GM23338 (cell line): Measurements from ENCODE around the gene VWA3B. TPM values are rescaled to one million over a fixed set of nuclear protein-coding genes. Genes with fewer than 3 reads are reported as not detected.

Experiments used
- ATAC-seq: fragments of 200-7000 bp; cut with Tn5 transposase; 3 replicates; pipeline ENCODE4 v1.9.1; 2020
- DNase-seq: peaks from one replicate; pipeline ENCODE4 v3.0.0-alpha.2; 2015; ENCODE audit warnings: low spot score
- H2AFZ ChIP-seq: fragments of 200-600 bp; sonication (generic); 2 replicates; pipeline ENCODE4 v1.8.0; 2016; ENCODE audit warnings: antibody characterized with exemption, mild to moderate bottlenecking, moderate library complexity
- H3F3A ChIP-seq: fragments of 200-600 bp; sonication (generic); replicated peaks from 2 replicates; pipeline ENCODE4 v1.8.0; 2017; ENCODE audit warnings: antibody characterized with exemption, mixed run types, low read depth
- H3K27ac ChIP-seq: fragments of 200-600 bp; sonication (generic); 2 replicates; pipeline ENCODE4 v1.6.1; 2016; ENCODE audit warnings: low read depth
- H3K27me3 ChIP-seq: fragments of 200-600 bp; sonication (generic); 2 replicates; pipeline ENCODE4 v1.8.0; 2016; ENCODE audit warnings: mild to moderate bottlenecking, mixed run types, moderate library complexity; ENCODE audit not compliant: insufficient read depth
- H3K36me3 ChIP-seq: fragments of 200-600 bp; sonication (generic); 2 replicates; pipeline ENCODE4 v1.8.0; 2016; ENCODE audit warnings: mild to moderate bottlenecking; ENCODE audit not compliant: insufficient read depth
- H3K4me1 ChIP-seq: fragments of 200-600 bp; sonication (generic); 2 replicates; pipeline ENCODE4 v1.8.0; 2016; ENCODE audit warnings: mild to moderate bottlenecking, moderate library complexity; ENCODE audit not compliant: insufficient read depth
- H3K4me2 ChIP-seq: fragments of 200-600 bp; sonication (generic); 2 replicates; pipeline ENCODE4 v1.7.1; 2017; ENCODE audit warnings: mixed run types
- H3K4me3 ChIP-seq: fragments of 200-600 bp; sonication (generic); 2 replicates; pipeline ENCODE4 v1.6.1; 2016; ENCODE audit warnings: mixed run types
- H3K79me2 ChIP-seq: fragments of 200-600 bp; sonication (generic); replicated peaks from 2 replicates; pipeline ENCODE4 v1.8.0; 2017; ENCODE audit warnings: mild to moderate bottlenecking; ENCODE audit not compliant: insufficient read depth
- H3K9me2 ChIP-seq: fragments of 200-600 bp; sonication (generic); 2 replicates; pipeline ENCODE4 v1.8.0; 2017; ENCODE audit not compliant: insufficient read depth
- H4K20me1 ChIP-seq: fragments of 200-600 bp; sonication (generic); replicated peaks from 2 replicates; pipeline ENCODE4 v1.8.0; 2017; ENCODE audit warnings: mild to moderate bottlenecking; ENCODE audit not compliant: insufficient read depth
- H3K27ac Mint-ChIP-seq: 2 replicates; pipeline ENCODE4 v1.8.0; 2020; ENCODE audit warnings: inconsistent platforms, mild to moderate bottlenecking, moderate library complexity, mixed read lengths
- H3K27me3 Mint-ChIP-seq: 3 replicates; pipeline ENCODE4 v1.8.0; 2022; ENCODE audit warnings: low read depth, mild to moderate bottlenecking, moderate library complexity, mixed read lengths, inconsistent platforms; ENCODE audit not compliant: insufficient read depth, poor library complexity
- H3K36me3 Mint-ChIP-seq: 3 replicates; pipeline ENCODE4 v1.8.0; 2021; ENCODE audit warnings: low read depth, mild to moderate bottlenecking, inconsistent platforms, moderate library complexity, mixed read lengths
- H3K4me1 Mint-ChIP-seq: 3 replicates; pipeline ENCODE4 v1.8.0; 2020; ENCODE audit warnings: mild to moderate bottlenecking, inconsistent platforms, mixed read lengths
- H3K4me3 Mint-ChIP-seq: 3 replicates; pipeline ENCODE4 v1.8.0; 2021; ENCODE audit warnings: moderate library complexity, mild to moderate bottlenecking, inconsistent platforms, mixed read lengths
- H3K9me3 Mint-ChIP-seq: 3 replicates; pipeline ENCODE4 v1.8.0; 2020; ENCODE audit warnings: moderate library complexity, mild to moderate bottlenecking, inconsistent platforms, mixed read lengths
- CREB1 ChIP-seq: fragments of 250-450 bp; sonication (Bioruptor Pico); IDR thresholded peaks from 2 replicates; pipeline ENCODE4 v1.5.0; 2020; ENCODE audit warnings: low read depth, mild to moderate bottlenecking, moderate library complexity
- EZH2 ChIP-seq: fragments of 200-600 bp; sonication (generic); IDR thresholded peaks from one replicate; pipeline ENCODE4 v1.8.0; 2017; ENCODE audit warnings: antibody characterized with exemption, mild to moderate bottlenecking, low read depth; ENCODE audit not compliant: unreplicated experiment
- EZH2phosphoT487 ChIP-seq: fragments of 200-600 bp; sonication (generic); IDR thresholded peaks from one replicate; pipeline ENCODE4 v1.8.1; 2018; ENCODE audit warnings: antibody characterized with exemption; ENCODE audit not compliant: unreplicated experiment
- JUNB ChIP-seq: IDR thresholded peaks from one replicate; pipeline ENCODE4 v1.6.1; 2016; ENCODE audit warnings: antibody characterized with exemption; ENCODE audit not compliant: unreplicated experiment
- NANOG ChIP-seq: IDR thresholded peaks from 2 replicates; pipeline ENCODE4 v1.6.1; 2016; ENCODE audit warnings: antibody characterized with exemption, borderline replicate concordance
- POLR2AphosphoS5 ChIP-seq: IDR thresholded peaks from 2 replicates; pipeline ENCODE4 v1.6.1; 2016; ENCODE audit warnings: antibody characterized with exemption, low read depth
- STAT1 ChIP-seq: IDR thresholded peaks from one replicate; pipeline ENCODE4 v1.6.1; 2016; ENCODE audit warnings: antibody characterized with exemption; ENCODE audit not compliant: unreplicated experiment
- ZNF114 ChIP-seq: fragments of 250-450 bp; sonication (Bioruptor Pico); IDR thresholded peaks from 2 replicates; pipeline ENCODE4 v1.5.0; 2020; ENCODE audit warnings: mild to moderate bottlenecking, moderate library complexity
- ZNF331 ChIP-seq: fragments of 250-450 bp; sonication (Bioruptor Pico); IDR thresholded peaks from 2 replicates; pipeline ENCODE4 v1.5.0; 2020; ENCODE audit warnings: low read depth, mild to moderate bottlenecking, moderate library complexity
- polyA plus RNA-seq: library from polyadenylated mRNA; unstranded; fragments of >200 nt; fragmentation: Nextera tagmentation; extraction: Ambion mirVana; gene quantifications from 2 replicates; pipeline ENCODE4 v1.2.1, GENCODE V29; 2016
- total RNA-seq: library from RNA; depleted of rRNA; stranded (reverse); fragments of >200 nt; shearing (Covaris generic); gene quantifications from 2 replicates; pipeline ENCODE4 v1.2.3, GENCODE V29; 2014
- TF ChIP-seq, protein P1 (sequence below): IDR thresholded peaks from one replicate; pipeline ENCODE4 v1.6.1; 2018; ENCODE audit warnings: antibody characterized with exemption; ENCODE audit not compliant: unreplicated experiment
- TF ChIP-seq, protein P2 (sequence below): fragments of 250-450 bp; sonication (Bioruptor Pico); IDR thresholded peaks from 2 replicates; pipeline ENCODE4 v1.5.0; 2020; ENCODE audit warnings: mild to moderate bottlenecking, moderate library complexity
- TF ChIP-seq, protein P3 (sequence below), 2 experiments: fragments of 200-600 bp in 1 of 2; sonication (generic) in 1 of 2; conservative IDR thresholded peaks; 2 replicates each; pipeline versions ENCODE4 v1.5.1 to v1.6.1; 2016 to 2017; ENCODE audit warnings: antibody characterized with exemption in 2 of 2, low read depth in 2 of 2, mild to moderate bottlenecking in 2 of 2, moderate library complexity in 1 of 2
- TF ChIP-seq, protein P4 (sequence below): IDR thresholded peaks from 2 replicates; pipeline ENCODE4 v1.6.1; 2016; ENCODE audit warnings: antibody characterized with exemption

VWA3B gene
- total and polyA plus RNA-seq, 2 experiments from 2014 or later, result not detected

DNA sequence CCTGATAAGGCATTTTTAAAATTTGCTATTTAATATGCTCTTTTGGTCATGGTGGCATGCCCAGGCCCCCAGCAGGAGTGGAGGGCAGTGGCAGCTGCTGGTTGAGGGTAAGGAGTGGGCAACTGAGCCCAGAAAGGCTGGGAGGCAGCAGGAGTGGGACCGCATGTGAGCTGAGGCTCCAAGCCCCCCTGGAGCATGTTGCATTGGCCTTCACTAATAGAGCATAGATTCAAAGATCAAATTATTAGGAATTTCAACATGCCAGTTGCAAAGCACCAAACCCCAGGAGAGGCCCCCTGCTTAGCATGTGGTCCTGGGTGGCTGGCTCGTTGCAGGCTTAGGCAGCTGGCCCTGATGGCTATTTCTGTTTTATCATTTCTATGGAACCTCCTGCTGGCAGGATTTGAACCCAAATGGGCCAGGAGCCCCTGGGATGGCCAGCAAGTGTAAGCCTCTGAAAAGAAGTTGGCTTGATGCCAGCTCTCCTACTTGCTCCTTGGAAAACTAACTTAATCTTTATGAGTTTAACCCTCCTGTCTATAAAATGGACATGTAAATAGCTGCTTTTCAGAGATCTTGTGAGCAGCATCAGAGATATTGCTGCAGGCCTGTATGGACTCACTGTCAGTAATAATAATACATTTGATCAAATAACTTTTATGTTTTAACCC lies 49.2 kb upstream of the VWA3B start:
- Histone ChIP-seq H3K4me2 (peak overlapping the region; percentile 24; the same call in 1 of the 2 replicates), H2AFZ (0 out of 2 replicates have a peak overlapping the region, but pooled peaks have one; percentile 32), H3K27ac (no peak overlapping the region), H3K27me3 (no peaks in the 10 kb centered on the region), H3F3A (no peaks in the 10 kb centered on the region), H3K4me3 (no peak overlapping the region), H4K20me1 (no peaks in the 10 kb centered on the region), H3K4me1 (no peaks in the 10 kb centered on the region; the same call in 1 of the 2 replicates), H3K36me3 (no peaks in the 10 kb centered on the region), H3K9me2 (0 out of 2 replicates have a peak, but pooled peaks cover 5% of the 10 kb centered on the region), H3K79me2 (no peaks in the 10 kb centered on the region)
- no peak overlapping the region for H3K27ac Mint-ChIP-seq
- ATAC-seq (peak; percentile 41), DNase-seq (no peak)
- peaks cover 8% of the 10 kb centered on the region for H3K27me3 Mint-ChIP-seq
- H3K4me3 Mint-ChIP-seq, result no peak overlapping the region; the same call in 2 of the 3 replicates
- TF ChIP-seq POLR2AphosphoS5, result no peak
- TF ChIP-seq JUNB, result no peak
- no peak for TF ChIP-seq ZNF114
- TF ChIP-seq, protein P1, sequence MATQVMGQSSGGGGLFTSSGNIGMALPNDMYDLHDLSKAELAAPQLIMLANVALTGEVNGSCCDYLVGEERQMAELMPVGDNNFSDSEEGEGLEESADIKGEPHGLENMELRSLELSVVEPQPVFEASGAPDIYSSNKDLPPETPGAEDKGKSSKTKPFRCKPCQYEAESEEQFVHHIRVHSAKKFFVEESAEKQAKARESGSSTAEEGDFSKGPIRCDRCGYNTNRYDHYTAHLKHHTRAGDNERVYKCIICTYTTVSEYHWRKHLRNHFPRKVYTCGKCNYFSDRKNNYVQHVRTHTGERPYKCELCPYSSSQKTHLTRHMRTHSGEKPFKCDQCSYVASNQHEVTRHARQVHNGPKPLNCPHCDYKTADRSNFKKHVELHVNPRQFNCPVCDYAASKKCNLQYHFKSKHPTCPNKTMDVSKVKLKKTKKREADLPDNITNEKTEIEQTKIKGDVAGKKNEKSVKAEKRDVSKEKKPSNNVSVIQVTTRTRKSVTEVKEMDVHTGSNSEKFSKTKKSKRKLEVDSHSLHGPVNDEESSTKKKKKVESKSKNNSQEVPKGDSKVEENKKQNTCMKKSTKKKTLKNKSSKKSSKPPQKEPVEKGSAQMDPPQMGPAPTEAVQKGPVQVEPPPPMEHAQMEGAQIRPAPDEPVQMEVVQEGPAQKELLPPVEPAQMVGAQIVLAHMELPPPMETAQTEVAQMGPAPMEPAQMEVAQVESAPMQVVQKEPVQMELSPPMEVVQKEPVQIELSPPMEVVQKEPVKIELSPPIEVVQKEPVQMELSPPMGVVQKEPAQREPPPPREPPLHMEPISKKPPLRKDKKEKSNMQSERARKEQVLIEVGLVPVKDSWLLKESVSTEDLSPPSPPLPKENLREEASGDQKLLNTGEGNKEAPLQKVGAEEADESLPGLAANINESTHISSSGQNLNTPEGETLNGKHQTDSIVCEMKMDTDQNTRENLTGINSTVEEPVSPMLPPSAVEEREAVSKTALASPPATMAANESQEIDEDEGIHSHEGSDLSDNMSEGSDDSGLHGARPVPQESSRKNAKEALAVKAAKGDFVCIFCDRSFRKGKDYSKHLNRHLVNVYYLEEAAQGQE, result no peak
- TF ChIP-seq CREB1, result no peak
- TF ChIP-seq, protein P2, sequence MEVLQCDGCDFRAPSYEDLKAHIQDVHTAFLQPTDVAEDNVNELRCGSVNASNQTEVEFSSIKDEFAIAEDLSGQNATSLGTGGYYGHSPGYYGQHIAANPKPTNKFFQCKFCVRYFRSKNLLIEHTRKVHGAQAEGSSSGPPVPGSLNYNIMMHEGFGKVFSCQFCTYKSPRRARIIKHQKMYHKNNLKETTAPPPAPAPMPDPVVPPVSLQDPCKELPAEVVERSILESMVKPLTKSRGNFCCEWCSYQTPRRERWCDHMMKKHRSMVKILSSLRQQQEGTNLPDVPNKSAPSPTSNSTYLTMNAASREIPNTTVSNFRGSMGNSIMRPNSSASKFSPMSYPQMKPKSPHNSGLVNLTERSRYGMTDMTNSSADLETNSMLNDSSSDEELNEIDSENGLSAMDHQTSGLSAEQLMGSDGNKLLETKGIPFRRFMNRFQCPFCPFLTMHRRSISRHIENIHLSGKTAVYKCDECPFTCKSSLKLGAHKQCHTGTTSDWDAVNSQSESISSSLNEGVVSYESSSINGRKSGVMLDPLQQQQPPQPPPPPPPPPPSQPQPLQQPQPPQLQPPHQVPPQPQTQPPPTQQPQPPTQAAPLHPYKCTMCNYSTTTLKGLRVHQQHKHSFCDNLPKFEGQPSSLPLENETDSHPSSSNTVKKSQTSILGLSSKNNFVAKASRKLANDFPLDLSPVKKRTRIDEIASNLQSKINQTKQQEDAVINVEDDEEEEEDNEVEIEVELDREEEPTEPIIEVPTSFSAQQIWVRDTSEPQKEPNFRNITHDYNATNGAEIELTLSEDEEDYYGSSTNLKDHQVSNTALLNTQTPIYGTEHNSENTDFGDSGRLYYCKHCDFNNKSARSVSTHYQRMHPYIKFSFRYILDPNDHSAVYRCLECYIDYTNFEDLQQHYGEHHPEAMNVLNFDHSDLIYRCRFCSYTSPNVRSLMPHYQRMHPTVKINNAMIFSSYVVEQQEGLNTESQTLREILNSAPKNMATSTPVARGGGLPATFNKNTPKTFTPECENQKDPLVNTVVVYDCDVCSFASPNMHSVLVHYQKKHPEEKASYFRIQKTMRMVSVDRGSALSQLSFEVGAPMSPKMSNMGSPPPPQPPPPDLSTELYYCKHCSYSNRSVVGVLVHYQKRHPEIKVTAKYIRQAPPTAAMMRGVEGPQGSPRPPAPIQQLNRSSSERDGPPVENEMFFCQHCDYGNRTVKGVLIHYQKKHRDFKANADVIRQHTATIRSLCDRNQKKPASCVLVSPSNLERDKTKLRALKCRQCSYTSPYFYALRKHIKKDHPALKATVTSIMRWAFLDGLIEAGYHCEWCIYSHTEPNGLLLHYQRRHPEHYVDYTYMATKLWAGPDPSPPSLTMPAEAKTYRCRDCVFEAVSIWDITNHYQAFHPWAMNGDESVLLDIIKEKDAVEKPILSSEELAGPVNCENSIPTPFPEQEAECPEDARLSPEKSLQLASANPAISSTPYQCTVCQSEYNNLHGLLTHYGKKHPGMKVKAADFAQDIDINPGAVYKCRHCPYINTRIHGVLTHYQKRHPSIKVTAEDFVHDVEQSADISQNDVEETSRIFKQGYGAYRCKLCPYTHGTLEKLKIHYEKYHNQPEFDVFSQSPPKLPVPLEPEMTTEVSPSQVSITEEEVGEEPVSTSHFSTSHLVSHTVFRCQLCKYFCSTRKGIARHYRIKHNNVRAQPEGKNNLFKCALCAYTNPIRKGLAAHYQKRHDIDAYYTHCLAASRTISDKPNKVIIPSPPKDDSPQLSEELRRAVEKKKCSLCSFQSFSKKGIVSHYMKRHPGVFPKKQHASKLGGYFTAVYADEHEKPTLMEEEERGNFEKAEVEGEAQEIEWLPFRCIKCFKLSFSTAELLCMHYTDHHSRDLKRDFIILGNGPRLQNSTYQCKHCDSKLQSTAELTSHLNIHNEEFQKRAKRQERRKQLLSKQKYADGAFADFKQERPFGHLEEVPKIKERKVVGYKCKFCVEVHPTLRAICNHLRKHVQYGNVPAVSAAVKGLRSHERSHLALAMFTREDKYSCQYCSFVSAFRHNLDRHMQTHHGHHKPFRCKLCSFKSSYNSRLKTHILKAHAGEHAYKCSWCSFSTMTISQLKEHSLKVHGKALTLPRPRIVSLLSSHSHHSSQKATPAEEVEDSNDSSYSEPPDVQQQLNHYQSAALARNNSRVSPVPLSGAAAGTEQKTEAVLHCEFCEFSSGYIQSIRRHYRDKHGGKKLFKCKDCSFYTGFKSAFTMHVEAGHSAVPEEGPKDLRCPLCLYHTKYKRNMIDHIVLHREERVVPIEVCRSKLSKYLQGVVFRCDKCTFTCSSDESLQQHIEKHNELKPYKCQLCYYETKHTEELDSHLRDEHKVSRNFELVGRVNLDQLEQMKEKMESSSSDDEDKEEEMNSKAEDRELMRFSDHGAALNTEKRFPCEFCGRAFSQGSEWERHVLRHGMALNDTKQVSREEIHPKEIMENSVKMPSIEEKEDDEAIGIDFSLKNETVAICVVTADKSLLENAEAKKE, result no peak
- no peak for TF ChIP-seq EZH2
- no peak for TF ChIP-seq NANOG
- no peak for TF ChIP-seq ZNF331 (CRISPR knock-in tag)
- no peak for TF ChIP-seq EZH2phosphoT487
- no peak for TF ChIP-seq STAT1
- TF ChIP-seq, protein P3, sequence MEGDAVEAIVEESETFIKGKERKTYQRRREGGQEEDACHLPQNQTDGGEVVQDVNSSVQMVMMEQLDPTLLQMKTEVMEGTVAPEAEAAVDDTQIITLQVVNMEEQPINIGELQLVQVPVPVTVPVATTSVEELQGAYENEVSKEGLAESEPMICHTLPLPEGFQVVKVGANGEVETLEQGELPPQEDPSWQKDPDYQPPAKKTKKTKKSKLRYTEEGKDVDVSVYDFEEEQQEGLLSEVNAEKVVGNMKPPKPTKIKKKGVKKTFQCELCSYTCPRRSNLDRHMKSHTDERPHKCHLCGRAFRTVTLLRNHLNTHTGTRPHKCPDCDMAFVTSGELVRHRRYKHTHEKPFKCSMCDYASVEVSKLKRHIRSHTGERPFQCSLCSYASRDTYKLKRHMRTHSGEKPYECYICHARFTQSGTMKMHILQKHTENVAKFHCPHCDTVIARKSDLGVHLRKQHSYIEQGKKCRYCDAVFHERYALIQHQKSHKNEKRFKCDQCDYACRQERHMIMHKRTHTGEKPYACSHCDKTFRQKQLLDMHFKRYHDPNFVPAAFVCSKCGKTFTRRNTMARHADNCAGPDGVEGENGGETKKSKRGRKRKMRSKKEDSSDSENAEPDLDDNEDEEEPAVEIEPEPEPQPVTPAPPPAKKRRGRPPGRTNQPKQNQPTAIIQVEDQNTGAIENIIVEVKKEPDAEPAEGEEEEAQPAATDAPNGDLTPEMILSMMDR (conservative IDR thresholded peaks at IDR 0.05; ENCODE audit: low read depth in 2 of 2), result no peak
- TF ChIP-seq, protein P4, sequence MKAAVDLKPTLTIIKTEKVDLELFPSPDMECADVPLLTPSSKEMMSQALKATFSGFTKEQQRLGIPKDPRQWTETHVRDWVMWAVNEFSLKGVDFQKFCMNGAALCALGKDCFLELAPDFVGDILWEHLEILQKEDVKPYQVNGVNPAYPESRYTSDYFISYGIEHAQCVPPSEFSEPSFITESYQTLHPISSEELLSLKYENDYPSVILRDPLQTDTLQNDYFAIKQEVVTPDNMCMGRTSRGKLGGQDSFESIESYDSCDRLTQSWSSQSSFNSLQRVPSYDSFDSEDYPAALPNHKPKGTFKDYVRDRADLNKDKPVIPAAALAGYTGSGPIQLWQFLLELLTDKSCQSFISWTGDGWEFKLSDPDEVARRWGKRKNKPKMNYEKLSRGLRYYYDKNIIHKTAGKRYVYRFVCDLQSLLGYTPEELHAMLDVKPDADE, result no peak
- H3K36me3 Mint-ChIP-seq, result no peaks in the 10 kb centered on the region
- peaks cover 30% of the 10 kb centered on the region for H3K4me1 Mint-ChIP-seq
- H3K9me3 Mint-ChIP-seq, result peaks cover 5% of the 10 kb centered on the region; the same call in 1 of the 3 replicates
